HEK293 (cell line): ENCODE measurements around the gene CA10.

Source experiments
- CTCF ChIA-PET: fragments of 350-600 bp; formaldehyde crosslinking; extraction: SDS; loops from one replicate; lab custom pipeline; 2021; ENCODE audit warnings: antibody characterized with exemption; lab: Yijun Ruan, JAX
- POLR2A ChIA-PET: fragments of 300-600 bp; formaldehyde crosslinking; extraction: SDS; loops from one replicate; lab custom pipeline; 2020; ENCODE audit warnings: antibody characterized with exemption, inconsistent platforms; lab: Yijun Ruan, JAX
- H3K27ac ChIP-seq: fragments of 200-500 bp; sonication (Bioruptor generic); 2 replicates; pipeline ENCODE4 v1.5.1; 2014; ENCODE audit warnings: low read depth, low read length, control low read depth, inconsistent platforms; ENCODE audit errors: extremely low read depth
- H3K36me3 ChIP-seq, 2 experiments: fragments of 200-500 bp in 1 of 2; sonication (Bioruptor generic) in 1 of 2; 1 replicate in 1 of 2; 2 replicates in 1 of 2; pipeline ENCODE4 v1.5.1; 2014 to 2017; ENCODE audit warnings: inconsistent platforms in 2 of 2, low read length in 2 of 2; ENCODE audit not compliant: control insufficient read depth in 2 of 2, insufficient read depth in 1 of 2
- H3K4me1 ChIP-seq: fragments of 200-500 bp; sonication (Bioruptor generic); 2 replicates; pipeline ENCODE4 v1.5.1; 2014; ENCODE audit warnings: mild to moderate bottlenecking, low read length, inconsistent platforms; ENCODE audit not compliant: control insufficient read depth, insufficient read depth
- H3K4me3 ChIP-seq: 2 replicates; pipeline ENCODE4 v1.5.1; 2011; ENCODE audit warnings: low read depth, mild to moderate bottlenecking, control low read depth, low read length, moderate library complexity
- H3K9me3 ChIP-seq: fragments of 200-500 bp; sonication (Bioruptor generic); 2 replicates; pipeline ENCODE4 v1.5.1; 2014; ENCODE audit warnings: low read depth, low read length, inconsistent platforms; ENCODE audit not compliant: control insufficient read depth, insufficient read depth
- FEZF1 ChIP-seq: fragments of 450-650 bp; formaldehyde crosslinking; IDR thresholded peaks from 2 replicates; pipeline ENCODE4 v1.5.1; 2016; ENCODE audit warnings: missing biosample characterization, missing genetic modification characterization
- GLI2 ChIP-seq: fragments of 450-650 bp; formaldehyde crosslinking; IDR thresholded peaks from 2 replicates; pipeline ENCODE4; 2017; ENCODE audit warnings: missing biosample characterization, missing genetic modification characterization, low read depth, borderline replicate concordance
- KLF1 ChIP-seq: fragments of 450-650 bp; formaldehyde crosslinking; IDR thresholded peaks from 2 replicates; pipeline ENCODE4 v1.5.1; 2016; ENCODE audit warnings: missing biosample characterization, missing genetic modification characterization
- YY2 ChIP-seq: fragments of 450-650 bp; formaldehyde crosslinking; IDR thresholded peaks from 2 replicates; pipeline ENCODE4 v1.5.1; 2016; ENCODE audit warnings: missing biosample characterization, missing genetic modification characterization
- ZNF10 ChIP-seq: fragments of 450-650 bp; formaldehyde crosslinking; IDR thresholded peaks from 2 replicates; pipeline ENCODE4 v1.5.1; 2017; ENCODE audit warnings: missing biosample characterization, missing genetic modification characterization
- ZNF138 ChIP-seq: fragments of 450-650 bp; formaldehyde crosslinking; IDR thresholded peaks from 2 replicates; pipeline ENCODE4 v1.5.1; 2016; ENCODE audit warnings: missing biosample characterization, missing genetic modification characterization, borderline replicate concordance
- ZNF16 ChIP-seq: fragments of 450-650 bp; formaldehyde crosslinking; IDR thresholded peaks from 2 replicates; pipeline ENCODE4 v1.5.1; 2016; ENCODE audit warnings: low read depth, missing biosample characterization, missing genetic modification characterization
- ZNF2 ChIP-seq: fragments of 450-650 bp; formaldehyde crosslinking; IDR thresholded peaks from 2 replicates; pipeline ENCODE4 v1.5.1; 2016; ENCODE audit warnings: missing biosample characterization, missing genetic modification characterization
- ZNF341 ChIP-seq: fragments of 450-650 bp; formaldehyde crosslinking; IDR thresholded peaks from 2 replicates; pipeline ENCODE4; 2016; ENCODE audit warnings: low read depth, missing biosample characterization, missing genetic modification characterization
- ZNF510 ChIP-seq: fragments of 450-650 bp; formaldehyde crosslinking; IDR thresholded peaks from 2 replicates; pipeline ENCODE4 v1.5.1; 2018; ENCODE audit warnings: mild to moderate bottlenecking, missing genetic modification characterization, missing biosample characterization; ENCODE audit not compliant: insufficient replicate concordance
- ZNF544 ChIP-seq: fragments of 450-650 bp; formaldehyde crosslinking; IDR thresholded peaks from 2 replicates; pipeline ENCODE4 v1.5.0; 2017; ENCODE audit warnings: missing biosample characterization, missing genetic modification characterization
- ZNF558 ChIP-seq: fragments of 450-650 bp; formaldehyde crosslinking; IDR thresholded peaks from 2 replicates; pipeline ENCODE4 v1.5.1; 2016; ENCODE audit warnings: missing biosample characterization, missing genetic modification characterization
- ZNF596 ChIP-seq: fragments of 450-650 bp; IDR thresholded peaks from 2 replicates; pipeline ENCODE4 v1.5.0; 2018; ENCODE audit warnings: missing biosample characterization, mild to moderate bottlenecking, missing genetic modification characterization, moderate library complexity
- ZNF76 ChIP-seq: fragments of 450-650 bp; formaldehyde crosslinking; IDR thresholded peaks from 2 replicates; pipeline ENCODE4; 2016; ENCODE audit warnings: low read depth, missing biosample characterization, missing genetic modification characterization, borderline replicate concordance
- TF ChIP-seq, protein P1 (sequence below): fragments of 450-650 bp; formaldehyde crosslinking; IDR thresholded peaks from 2 replicates; pipeline ENCODE4 v1.5.1; 2016; ENCODE audit warnings: missing biosample characterization, missing genetic modification characterization
- TF ChIP-seq, protein P2 (sequence below): fragments of 450-650 bp; formaldehyde crosslinking; IDR thresholded peaks from 2 replicates; pipeline ENCODE4 v1.5.1; 2016; ENCODE audit warnings: missing biosample characterization, missing genetic modification characterization
- TF ChIP-seq, protein P3 (sequence below): fragments of 450-650 bp; formaldehyde crosslinking; IDR thresholded peaks from 2 replicates; pipeline ENCODE4 v1.5.1; 2016; ENCODE audit warnings: missing biosample characterization, missing genetic modification characterization
- TF ChIP-seq, protein P4 (sequence below): fragments of 450-650 bp; formaldehyde crosslinking; conservative IDR thresholded peaks from 2 replicates; pipeline ENCODE4 v1.5.1; 2016; ENCODE audit warnings: low read depth, missing biosample characterization, missing genetic modification characterization
- TF ChIP-seq, protein P5 (sequence below): fragments of 450-650 bp; formaldehyde crosslinking; IDR thresholded peaks from 2 replicates; pipeline ENCODE4 v1.5.1; 2016; ENCODE audit warnings: missing biosample characterization, missing genetic modification characterization, low read depth
- TF ChIP-seq, protein P6 (sequence below): fragments of 450-650 bp; formaldehyde crosslinking; IDR thresholded peaks from 2 replicates; pipeline ENCODE4 v1.5.1; 2017; ENCODE audit warnings: missing biosample characterization, missing genetic modification characterization

The CA10 gene

DNA sequence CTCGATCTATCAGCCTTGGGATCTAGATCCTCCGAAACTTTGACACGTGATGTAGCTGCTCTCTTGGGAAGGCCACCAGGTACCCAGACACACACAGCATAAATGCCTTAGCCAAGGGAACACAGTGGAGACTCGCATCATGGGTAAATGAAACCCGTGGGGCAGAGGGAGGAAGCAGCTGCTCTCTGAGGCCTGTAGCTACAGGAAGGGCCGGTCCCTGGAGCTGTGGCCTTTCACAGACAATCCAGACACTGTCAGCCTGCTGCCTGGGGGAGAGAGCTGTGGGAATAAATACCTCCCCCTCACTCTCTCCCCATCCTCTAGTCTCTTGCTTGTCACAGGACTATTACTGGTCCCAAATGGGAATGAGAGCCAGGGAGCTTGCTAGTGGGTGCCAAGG, 546.9 kb downstream of the CA10 start:
- Histone ChIP-seq H3K9me3 (no peaks in the 10 kb centered on the region), H3K36me3 (no peaks in the 10 kb centered on the region), H3K4me1 (no peaks in the 10 kb centered on the region), H3K27ac (no peak overlapping the region), H3K4me3 (no peak overlapping the region)
- ChIA-PET POLR2A (no interaction called here), CTCF (interaction anchor here (0.8 kb wide), 1 partner anchor 124 kb away, joined by 6 read pairs; no protein-coding TSS in a partner anchor)
- TF ChIP-seq ZNF16 (no peak), ZNF558 (tag by site-specific recombination) (no peak), FEZF1 (tag by site-specific recombination) (no peak), ZNF510 (tag by site-specific recombination) (no peak), YY2 (tag by site-specific recombination) (no peak), ZNF138 (tag by site-specific recombination) (no peak), ZNF544 (tag by site-specific recombination) (no peak), ZNF10 (tag by site-specific recombination) (no peak), ZNF341 (tag by site-specific recombination) (no peak), KLF1 (tag by site-specific recombination) (no peak), ZNF596 (no peak), ZNF2 (tag by site-specific recombination) (no peak), ZNF76 (no peak), GLI2 (tag by site-specific recombination) (no peak)
- TF ChIP-seq, protein P1, sequence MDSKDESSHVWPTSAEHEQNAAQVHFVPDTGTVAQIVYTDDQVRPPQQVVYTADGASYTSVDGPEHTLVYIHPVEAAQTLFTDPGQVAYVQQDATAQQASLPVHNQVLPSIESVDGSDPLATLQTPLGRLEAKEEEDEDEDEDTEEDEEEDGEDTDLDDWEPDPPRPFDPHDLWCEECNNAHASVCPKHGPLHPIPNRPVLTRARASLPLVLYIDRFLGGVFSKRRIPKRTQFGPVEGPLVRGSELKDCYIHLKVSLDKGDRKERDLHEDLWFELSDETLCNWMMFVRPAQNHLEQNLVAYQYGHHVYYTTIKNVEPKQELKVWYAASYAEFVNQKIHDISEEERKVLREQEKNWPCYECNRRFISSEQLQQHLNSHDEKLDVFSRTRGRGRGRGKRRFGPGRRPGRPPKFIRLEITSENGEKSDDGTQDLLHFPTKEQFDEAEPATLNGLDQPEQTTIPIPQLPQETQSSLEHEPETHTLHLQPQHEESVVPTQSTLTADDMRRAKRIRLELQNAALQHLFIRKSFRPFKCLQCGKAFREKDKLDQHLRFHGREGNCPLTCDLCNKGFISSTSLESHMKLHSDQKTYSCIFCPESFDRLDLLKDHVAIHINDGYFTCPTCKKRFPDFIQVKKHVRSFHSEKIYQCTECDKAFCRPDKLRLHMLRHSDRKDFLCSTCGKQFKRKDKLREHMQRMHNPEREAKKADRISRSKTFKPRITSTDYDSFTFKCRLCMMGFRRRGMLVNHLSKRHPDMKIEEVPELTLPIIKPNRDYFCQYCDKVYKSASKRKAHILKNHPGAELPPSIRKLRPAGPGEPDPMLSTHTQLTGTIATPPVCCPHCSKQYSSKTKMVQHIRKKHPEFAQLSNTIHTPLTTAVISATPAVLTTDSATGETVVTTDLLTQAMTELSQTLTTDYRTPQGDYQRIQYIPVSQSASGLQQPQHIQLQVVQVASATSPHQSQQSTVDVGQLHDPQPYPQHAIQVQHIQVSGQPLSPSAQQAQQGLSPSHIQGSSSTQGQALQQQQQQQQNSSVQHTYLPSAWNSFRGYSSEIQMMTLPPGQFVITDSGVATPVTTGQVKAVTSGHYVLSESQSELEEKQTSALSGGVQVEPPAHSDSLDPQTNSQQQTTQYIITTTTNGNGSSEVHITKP, result no peak
- TF ChIP-seq, protein P2, sequence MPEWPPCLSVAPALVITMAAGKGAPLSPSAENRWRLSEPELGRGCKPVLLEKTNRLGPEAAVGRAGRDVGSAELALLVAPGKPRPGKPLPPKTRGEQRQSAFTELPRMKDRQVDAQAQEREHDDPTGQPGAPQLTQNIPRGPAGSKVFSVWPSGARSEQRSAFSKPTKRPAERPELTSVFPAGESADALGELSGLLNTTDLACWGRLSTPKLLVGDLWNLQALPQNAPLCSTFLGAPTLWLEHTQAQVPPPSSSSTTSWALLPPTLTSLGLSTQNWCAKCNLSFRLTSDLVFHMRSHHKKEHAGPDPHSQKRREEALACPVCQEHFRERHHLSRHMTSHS (tag by site-specific recombination), result no peak
- TF ChIP-seq, protein P3, sequence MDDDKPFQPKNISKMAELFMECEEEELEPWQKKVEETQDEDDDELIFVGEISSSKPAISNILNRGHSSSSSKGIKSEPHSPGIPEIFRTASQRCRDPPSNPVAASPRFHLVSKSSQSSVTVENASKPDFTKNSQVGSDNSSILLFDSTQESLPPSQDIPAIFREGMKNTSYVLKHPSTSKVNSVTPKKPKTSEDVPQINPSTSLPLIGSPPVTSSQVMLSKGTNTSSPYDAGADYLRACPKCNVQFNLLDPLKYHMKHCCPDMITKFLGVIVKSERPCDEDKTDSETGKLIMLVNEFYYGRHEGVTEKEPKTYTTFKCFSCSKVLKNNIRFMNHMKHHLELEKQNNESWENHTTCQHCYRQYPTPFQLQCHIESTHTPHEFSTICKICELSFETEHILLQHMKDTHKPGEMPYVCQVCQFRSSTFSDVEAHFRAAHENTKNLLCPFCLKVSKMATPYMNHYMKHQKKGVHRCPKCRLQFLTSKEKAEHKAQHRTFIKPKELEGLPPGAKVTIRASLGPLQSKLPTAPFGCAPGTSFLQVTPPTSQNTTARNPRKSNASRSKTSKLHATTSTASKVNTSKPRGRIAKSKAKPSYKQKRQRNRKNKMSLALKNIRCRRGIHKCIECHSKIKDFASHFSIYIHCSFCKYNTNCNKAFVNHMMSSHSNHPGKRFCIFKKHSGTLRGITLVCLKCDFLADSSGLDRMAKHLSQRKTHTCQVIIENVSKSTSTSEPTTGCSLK (tag by site-specific recombination), result no peak
- TF ChIP-seq, protein P4, sequence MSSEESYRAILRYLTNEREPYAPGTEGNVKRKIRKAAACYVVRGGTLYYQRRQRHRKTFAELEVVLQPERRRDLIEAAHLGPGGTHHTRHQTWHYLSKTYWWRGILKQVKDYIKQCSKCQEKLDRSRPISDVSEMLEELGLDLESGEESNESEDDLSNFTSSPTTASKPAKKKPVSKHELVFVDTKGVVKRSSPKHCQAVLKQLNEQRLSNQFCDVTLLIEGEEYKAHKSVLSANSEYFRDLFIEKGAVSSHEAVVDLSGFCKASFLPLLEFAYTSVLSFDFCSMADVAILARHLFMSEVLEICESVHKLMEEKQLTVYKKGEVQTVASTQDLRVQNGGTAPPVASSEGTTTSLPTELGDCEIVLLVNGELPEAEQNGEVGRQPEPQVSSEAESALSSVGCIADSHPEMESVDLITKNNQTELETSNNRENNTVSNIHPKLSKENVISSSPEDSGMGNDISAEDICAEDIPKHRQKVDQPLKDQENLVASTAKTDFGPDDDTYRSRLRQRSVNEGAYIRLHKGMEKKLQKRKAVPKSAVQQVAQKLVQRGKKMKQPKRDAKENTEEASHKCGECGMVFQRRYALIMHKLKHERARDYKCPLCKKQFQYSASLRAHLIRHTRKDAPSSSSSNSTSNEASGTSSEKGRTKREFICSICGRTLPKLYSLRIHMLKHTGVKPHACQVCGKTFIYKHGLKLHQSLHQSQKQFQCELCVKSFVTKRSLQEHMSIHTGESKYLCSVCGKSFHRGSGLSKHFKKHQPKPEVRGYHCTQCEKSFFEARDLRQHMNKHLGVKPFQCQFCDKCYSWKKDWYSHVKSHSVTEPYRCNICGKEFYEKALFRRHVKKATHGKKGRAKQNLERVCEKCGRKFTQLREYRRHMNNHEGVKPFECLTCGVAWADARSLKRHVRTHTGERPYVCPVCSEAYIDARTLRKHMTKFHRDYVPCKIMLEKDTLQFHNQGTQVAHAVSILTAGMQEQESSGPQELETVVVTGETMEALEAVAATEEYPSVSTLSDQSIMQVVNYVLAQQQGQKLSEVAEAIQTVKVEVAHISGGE (tag by site-specific recombination), result no peak
- TF ChIP-seq, protein P5, sequence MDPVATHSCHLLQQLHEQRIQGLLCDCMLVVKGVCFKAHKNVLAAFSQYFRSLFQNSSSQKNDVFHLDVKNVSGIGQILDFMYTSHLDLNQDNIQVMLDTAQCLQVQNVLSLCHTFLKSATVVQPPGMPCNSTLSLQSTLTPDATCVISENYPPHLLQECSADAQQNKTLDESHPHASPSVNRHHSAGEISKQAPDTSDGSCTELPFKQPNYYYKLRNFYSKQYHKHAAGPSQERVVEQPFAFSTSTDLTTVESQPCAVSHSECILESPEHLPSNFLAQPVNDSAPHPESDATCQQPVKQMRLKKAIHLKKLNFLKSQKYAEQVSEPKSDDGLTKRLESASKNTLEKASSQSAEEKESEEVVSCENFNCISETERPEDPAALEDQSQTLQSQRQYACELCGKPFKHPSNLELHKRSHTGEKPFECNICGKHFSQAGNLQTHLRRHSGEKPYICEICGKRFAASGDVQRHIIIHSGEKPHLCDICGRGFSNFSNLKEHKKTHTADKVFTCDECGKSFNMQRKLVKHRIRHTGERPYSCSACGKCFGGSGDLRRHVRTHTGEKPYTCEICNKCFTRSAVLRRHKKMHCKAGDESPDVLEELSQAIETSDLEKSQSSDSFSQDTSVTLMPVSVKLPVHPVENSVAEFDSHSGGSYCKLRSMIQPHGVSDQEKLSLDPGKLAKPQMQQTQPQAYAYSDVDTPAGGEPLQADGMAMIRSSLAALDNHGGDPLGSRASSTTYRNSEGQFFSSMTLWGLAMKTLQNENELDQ (tag by site-specific recombination), result no peak
- TF ChIP-seq, protein P6, sequence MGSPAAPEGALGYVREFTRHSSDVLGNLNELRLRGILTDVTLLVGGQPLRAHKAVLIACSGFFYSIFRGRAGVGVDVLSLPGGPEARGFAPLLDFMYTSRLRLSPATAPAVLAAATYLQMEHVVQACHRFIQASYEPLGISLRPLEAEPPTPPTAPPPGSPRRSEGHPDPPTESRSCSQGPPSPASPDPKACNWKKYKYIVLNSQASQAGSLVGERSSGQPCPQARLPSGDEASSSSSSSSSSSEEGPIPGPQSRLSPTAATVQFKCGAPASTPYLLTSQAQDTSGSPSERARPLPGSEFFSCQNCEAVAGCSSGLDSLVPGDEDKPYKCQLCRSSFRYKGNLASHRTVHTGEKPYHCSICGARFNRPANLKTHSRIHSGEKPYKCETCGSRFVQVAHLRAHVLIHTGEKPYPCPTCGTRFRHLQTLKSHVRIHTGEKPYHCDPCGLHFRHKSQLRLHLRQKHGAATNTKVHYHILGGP (tag by site-specific recombination), result no peak
